Endodermal cell (in vitro differentiated cells): ENCODE results near the gene CYP46A1. TPM values are rescaled to one million over a fixed set of nuclear protein-coding genes. Genes with fewer than 3 reads are reported as not detected.

Experiments used
- DNase-seq: peaks from one replicate; pipeline ENCODE4 v3.0.0-alpha.2; 2017
- H3K27ac ChIP-seq: 2 replicates; pipeline ENCODE4 v1.5.1; 2013; ENCODE audit warnings: mild to moderate bottlenecking, low read depth, low read length, moderate library complexity
- H3K27me3 ChIP-seq: 2 replicates; pipeline ENCODE4 v1.6.1; 2013; ENCODE audit warnings: mild to moderate bottlenecking, low read length, moderate library complexity; ENCODE audit not compliant: insufficient read depth, control insufficient read depth, poor library complexity, severe bottlenecking
- H3K36me3 ChIP-seq: 2 replicates; pipeline ENCODE4 v1.7.0; 2013; ENCODE audit warnings: mild to moderate bottlenecking, low read length, moderate library complexity; ENCODE audit not compliant: control insufficient read depth, insufficient read depth
- H3K4me1 ChIP-seq: one replicate; pipeline ENCODE4 v1.7.0; 2013; ENCODE audit warnings: low read length; ENCODE audit not compliant: control insufficient read depth, insufficient read depth
- H3K4me3 ChIP-seq: 2 replicates; pipeline ENCODE4 v1.5.1; 2013; ENCODE audit warnings: mild to moderate bottlenecking, low read length, moderate library complexity
- H3K9ac ChIP-seq: 2 replicates; pipeline ENCODE4 v1.6.1; 2013; ENCODE audit warnings: mild to moderate bottlenecking, low read length, moderate library complexity; ENCODE audit not compliant: poor library complexity, severe bottlenecking; ENCODE audit errors: extremely low read depth
- H3K9me3 ChIP-seq: 2 replicates; pipeline ENCODE4 v1.6.1; 2013; ENCODE audit warnings: mild to moderate bottlenecking, low read length, moderate library complexity; ENCODE audit not compliant: control insufficient read depth
- H3K27ac Mint-ChIP-seq: 2 replicates; pipeline ENCODE4 v1.8.0; 2020; ENCODE audit warnings: mixed read lengths
- H3K27me3 Mint-ChIP-seq: 2 replicates; pipeline ENCODE4 v1.8.0; 2021; ENCODE audit warnings: mild to moderate bottlenecking, mixed read lengths; ENCODE audit not compliant: insufficient read depth
- H3K36me3 Mint-ChIP-seq: 2 replicates; pipeline ENCODE4 v1.8.0; 2020; ENCODE audit warnings: low read depth, mixed read lengths
- H3K4me1 Mint-ChIP-seq: 2 replicates; pipeline ENCODE4 v1.8.0; 2020; ENCODE audit warnings: mixed read lengths
- H3K4me3 Mint-ChIP-seq: 2 replicates; pipeline ENCODE4 v1.8.0; 2020; ENCODE audit warnings: mild to moderate bottlenecking, moderate library complexity, mixed read lengths
- H3K9me3 Mint-ChIP-seq: 2 replicates; pipeline ENCODE4 v1.8.0; 2020; ENCODE audit warnings: mild to moderate bottlenecking, mixed read lengths
- WGBS, 2 experiments: methylation state at CpG; one replicate each; pipeline versions ENCODE4 v1.1.5 to v1.1.7; 2013; ENCODE audit warnings: missing lambda C conversion rate in 2 of 2, mixed read lengths in 1 of 2; ENCODE audit not compliant: insufficient coverage in 1 of 2, insufficient read length in 1 of 2; 5-methylcytosine and 5-hydroxymethylcytosine counted together
- total RNA-seq, 2 donors: library from RNA; stranded (reverse); fragmentation: NEBNext Ultra II Directional in 1 of 2; extraction: Animal tissue kit (Norgen Biotek cat#: 25700) in 1 of 2; gene quantifications; 2 replicates in 1 of 2; 3 replicates in 1 of 2; pipeline ENCODE4 v1.2.1, GENCODE V29; 2021
- TF ChIP-seq, protein P1 (sequence below): fragments of 200-600 bp; sonication (generic); conservative IDR thresholded peaks from 2 replicates; pipeline ENCODE4 v1.5.0; 2021; ENCODE audit warnings: antibody characterized with exemption, mild to moderate bottlenecking

The CYP46A1 gene
- total RNA-seq, 2 donors from 2014 or later = 0.55 to 0.57 TPM

DNA sequence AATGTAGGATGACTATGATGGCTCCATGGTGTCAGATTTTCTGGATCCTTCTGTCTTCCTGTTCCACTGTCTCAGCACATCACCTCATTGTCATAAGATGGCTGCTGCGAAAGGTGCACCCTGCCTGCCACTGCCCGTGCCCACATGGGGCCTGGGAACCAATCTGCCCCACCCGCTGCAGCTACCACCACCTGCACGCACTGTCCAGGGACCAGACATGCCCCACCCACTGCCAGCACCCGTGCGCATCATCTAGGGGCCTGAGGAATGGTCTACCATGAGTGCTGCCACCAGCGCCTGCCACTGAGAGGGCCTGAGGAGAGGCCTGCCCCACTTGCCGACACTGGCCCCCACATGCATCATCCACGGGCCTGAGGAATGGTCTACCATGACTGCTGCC is 23.8 kb downstream of the CYP46A1 start:
- Histone ChIP-seq H3K9ac (no peak overlapping the region), H3K4me1 (no peaks in the 10 kb centered on the region), H3K27me3 (peaks cover 14% of the 10 kb centered on the region), H3K9me3 (peaks cover 18% of the 10 kb centered on the region), H3K36me3 (no peaks in the 10 kb centered on the region), H3K4me3 (no peak overlapping the region), H3K27ac (no peak overlapping the region)
- peaks cover 19% of the 10 kb centered on the region for H3K9me3 Mint-ChIP-seq
- 98% methylated on average over 9 of the region's 9 CpGs; no CpG with 5 or more reads in 1 of the 2 experiments for WGBS, 2 experiments
- peaks cover 12% of the 10 kb centered on the region for H3K27me3 Mint-ChIP-seq
- no peak for DNase-seq
- peaks cover 6% of the 10 kb centered on the region for H3K36me3 Mint-ChIP-seq
- no peaks in the 10 kb centered on the region for H3K4me1 Mint-ChIP-seq
- no peak overlapping the region for H3K4me3 Mint-ChIP-seq
- TF ChIP-seq, protein P1, sequence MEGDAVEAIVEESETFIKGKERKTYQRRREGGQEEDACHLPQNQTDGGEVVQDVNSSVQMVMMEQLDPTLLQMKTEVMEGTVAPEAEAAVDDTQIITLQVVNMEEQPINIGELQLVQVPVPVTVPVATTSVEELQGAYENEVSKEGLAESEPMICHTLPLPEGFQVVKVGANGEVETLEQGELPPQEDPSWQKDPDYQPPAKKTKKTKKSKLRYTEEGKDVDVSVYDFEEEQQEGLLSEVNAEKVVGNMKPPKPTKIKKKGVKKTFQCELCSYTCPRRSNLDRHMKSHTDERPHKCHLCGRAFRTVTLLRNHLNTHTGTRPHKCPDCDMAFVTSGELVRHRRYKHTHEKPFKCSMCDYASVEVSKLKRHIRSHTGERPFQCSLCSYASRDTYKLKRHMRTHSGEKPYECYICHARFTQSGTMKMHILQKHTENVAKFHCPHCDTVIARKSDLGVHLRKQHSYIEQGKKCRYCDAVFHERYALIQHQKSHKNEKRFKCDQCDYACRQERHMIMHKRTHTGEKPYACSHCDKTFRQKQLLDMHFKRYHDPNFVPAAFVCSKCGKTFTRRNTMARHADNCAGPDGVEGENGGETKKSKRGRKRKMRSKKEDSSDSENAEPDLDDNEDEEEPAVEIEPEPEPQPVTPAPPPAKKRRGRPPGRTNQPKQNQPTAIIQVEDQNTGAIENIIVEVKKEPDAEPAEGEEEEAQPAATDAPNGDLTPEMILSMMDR = no peak
- H3K27ac Mint-ChIP-seq = no peak overlapping the region

DNA sequence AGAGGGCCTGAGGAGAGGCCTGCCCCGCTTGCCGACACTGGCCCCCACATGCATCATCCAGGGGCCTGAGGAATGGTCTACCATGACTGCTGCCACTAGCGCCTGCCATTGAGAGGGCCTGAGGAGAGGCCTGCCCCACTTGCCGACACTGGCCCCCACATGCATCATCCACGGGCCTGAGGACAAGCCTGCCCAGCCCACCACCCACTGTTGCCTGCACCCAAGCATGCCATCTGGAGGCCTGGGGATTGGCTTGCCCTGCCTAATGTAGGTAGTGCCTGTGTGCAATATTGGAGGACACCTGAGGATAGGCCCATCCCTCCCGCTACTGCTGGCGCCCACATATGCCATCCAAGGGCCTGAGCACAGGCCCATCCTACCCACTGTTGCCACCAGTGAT is 24.4 kb downstream of the CYP46A1 start:
- H3K27me3 Mint-ChIP-seq = peaks cover 9% of the 10 kb centered on the region
- TF ChIP-seq, protein P1 = no peak
- no peaks in the 10 kb centered on the region for H3K4me1 Mint-ChIP-seq
- Histone ChIP-seq H3K27ac (no peak overlapping the region), H3K36me3 (no peaks in the 10 kb centered on the region), H3K27me3 (peaks cover 14% of the 10 kb centered on the region), H3K9me3 (peaks cover 13% of the 10 kb centered on the region), H3K9ac (no peak overlapping the region), H3K4me3 (no peak overlapping the region), H3K4me1 (no peaks in the 10 kb centered on the region)
- H3K27ac Mint-ChIP-seq = no peak overlapping the region
- whole genome bisulfite sequencing, 2 experiments = 77 to 78% methylated on average over 6 to 7 of the region's 7 CpGs
- no peak for DNase-seq
- H3K4me3 Mint-ChIP-seq = no peak overlapping the region
- peaks cover 3% of the 10 kb centered on the region for H3K36me3 Mint-ChIP-seq
- peaks cover 15% of the 10 kb centered on the region for H3K9me3 Mint-ChIP-seq

DNA sequence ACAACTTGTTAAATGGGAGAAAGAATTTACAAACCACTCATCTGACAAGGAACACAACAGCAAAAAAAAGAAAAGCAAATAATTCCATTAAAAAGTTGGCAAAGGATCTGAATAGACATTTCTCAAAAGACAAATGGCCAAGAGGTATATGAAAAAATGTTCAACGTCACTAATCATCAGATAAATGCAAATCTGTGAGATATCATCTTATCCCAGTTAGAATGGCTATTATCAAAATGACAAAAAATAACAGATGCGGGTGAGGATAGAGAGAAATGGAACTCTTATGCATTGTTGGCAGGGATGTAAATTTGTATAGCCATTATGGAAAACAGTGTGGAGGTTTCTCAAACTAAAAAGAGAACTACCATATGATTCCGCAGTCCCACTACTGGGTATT is 29.9 kb downstream of the CYP46A1 start:
- no peaks in the 10 kb centered on the region for H3K9me3 ChIP-seq
- no peaks in the 10 kb centered on the region for H3K36me3 Mint-ChIP-seq
- no peak overlapping the region for H3K4me3 Mint-ChIP-seq
- no peak overlapping the region for H3K9ac ChIP-seq
- no peak for DNase-seq
- peaks cover 11% of the 10 kb centered on the region for H3K27me3 Mint-ChIP-seq
- H3K9me3 Mint-ChIP-seq = peaks cover 7% of the 10 kb centered on the region
- no peak overlapping the region for H3K4me3 ChIP-seq
- H3K27me3 ChIP-seq = peaks cover 14% of the 10 kb centered on the region
- no peaks in the 10 kb centered on the region for H3K36me3 ChIP-seq
- no peak overlapping the region for H3K27ac ChIP-seq
- TF ChIP-seq, protein P1 = no peak
- H3K4me1 Mint-ChIP-seq = peaks cover 4% of the 10 kb centered on the region
- no peaks in the 10 kb centered on the region for H3K4me1 ChIP-seq
- WGBS, 2 experiments = 90 to 100% methylated on average over 1 to 3 of the region's 3 CpGs
- H3K27ac Mint-ChIP-seq = no peak overlapping the region
